GM21360 (cell line): ENCODE measurements around the gene CLRN3.

Experiments used
- ATAC-seq: cut with Tn5 transposase; IDR thresholded peaks from one replicate; pipeline ENCODE4 v1.9.1; 2021; ENCODE audit warnings: mild to moderate bottlenecking, moderate library complexity; ENCODE audit not compliant: unreplicated experiment

Gene CLRN3

GRCh38 chr10:127919418-127920271, 26.9 kb upstream of the CLRN3 start:
- ATAC-seq, result no peak

DNA sequence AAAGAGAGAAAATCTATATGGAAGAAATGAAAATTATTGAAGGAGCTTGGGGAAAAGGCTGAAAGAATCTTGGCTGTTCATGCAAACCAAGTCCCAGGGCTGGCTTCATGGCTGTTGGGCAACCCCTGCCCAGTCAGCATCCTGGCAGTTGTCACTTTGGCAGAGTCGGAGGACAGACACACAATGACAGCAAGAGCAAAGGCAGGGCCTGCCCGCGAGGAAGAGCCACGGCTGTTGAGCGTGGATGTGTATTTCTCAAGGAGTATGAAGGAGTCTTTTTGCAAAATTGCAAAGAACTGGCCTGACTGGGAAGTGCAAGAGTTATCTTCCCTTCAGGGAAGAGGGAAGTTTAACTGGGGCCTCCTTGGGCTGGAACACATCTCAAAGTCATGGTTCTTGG, 25.8 kb upstream of the CLRN3 start:
- no peak for ATAC-seq

- ATAC-seq, result no peak
Observed at GRCh38 chr10:127916826-127917225, 24.1 kb upstream of the CLRN3 start.

DNA sequence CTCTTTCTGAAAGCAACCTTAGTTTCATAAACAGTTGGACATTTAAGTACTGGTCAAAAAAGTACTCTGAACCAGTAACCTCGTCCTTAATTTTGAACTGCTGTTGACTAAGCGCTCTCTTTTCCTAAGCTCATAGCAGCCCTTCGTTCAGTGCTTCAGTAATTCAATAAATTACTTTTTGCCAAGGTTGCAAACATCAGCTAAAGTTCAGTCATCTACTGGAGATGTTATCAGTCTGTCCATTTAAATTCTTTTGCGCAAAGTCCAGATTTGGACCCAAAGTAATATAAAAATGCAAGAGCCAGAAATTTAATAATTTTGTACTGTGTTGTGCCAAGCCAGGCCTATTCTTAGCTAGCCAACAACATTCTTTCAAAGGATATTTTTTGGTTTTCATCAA, 22.6 kb upstream of the CLRN3 start:
- no peak for ATAC-seq

GRCh38 chr10:127913368-127913759, 20.6 kb upstream of the CLRN3 start:
- no peak for ATAC-seq

DNA sequence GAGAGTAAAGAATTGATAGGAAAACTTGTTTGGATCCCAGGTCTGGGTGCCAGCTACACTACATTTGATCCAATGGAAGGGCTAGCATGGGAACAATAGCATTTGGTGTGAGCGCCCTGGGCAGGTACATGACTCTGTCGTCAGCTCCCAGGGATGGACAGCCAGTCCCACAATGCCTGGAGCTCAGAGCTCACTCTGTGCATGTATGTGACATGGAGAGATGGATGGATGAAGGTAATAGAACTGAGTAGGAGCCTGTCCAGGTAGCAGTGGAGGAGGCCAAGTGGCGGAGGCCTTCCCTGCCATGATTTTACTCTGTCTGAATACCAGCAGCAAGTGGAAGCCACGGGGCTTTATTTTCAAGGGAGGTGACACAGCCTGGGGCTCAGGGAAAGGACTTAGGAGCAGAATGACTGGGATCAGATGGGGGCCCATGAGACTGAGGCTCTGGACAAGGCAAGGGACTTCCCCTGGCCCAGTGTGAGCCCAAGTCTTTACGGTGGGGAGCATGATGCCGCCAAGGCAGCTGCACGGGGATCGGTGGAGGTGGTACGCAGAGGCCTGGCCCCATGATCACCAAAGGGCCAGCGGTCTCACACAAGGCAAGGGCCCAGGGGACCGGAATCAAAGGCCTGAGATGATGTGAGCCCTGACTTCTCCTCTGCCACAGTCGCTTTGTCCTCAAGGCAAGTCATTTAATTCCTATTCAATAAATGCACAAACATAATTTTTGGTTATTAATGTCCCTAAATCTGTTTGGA, 20.0 kb upstream of the CLRN3 start:
- no peak for ATAC-seq

DNA sequence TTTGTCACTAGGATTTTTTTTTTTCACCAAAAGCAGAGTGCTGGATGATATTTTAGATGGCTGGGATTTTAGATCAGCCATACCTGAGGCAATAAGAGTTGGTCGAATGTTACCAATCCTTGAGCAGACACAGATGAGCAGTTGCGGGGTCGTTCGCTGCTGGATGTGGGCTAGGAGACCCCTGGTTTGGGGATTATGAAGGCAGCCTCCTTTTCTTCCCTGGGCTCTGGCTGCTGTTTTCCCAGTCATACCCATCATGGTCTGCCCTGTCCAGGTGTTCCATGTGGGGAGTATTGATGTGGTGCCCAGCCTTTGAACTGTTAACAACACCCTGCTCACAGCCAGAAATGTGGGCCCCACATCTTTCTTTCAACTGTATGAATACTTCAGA, 19.1 kb upstream of the CLRN3 start:
- no peak for ATAC-seq

DNA sequence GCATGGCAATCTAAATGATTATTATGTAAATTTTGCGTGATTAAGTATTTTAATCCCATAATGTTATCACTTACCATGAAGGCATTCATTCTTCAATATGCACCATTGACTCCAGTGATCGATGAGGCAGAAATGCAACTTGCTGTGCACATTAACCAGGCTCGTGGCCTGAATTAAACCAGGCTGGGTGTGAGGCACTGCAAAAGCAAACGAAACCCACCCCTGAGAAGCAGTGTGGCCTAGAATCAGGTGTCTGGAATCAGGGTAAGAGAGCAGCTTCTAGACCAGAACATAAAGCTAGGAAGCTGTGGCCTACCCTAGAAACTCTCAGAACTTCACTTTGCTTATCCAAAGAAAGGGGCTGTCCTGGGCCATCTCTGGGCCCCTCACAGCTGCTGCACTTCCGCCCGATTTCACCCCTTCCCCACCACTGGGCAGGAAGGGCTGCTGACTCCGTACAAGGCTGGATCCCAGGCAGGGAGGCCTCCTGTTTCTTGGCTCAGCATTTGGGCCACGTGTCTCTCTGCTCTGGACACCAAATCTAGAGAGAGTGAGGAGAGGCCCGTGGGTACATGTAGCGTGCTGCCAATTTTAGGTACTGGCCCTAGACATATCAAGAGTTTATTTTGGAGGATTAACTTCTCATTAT, 18.6 kb upstream of the CLRN3 start:
- ATAC-seq, result no peak

GRCh38 chr10:127910464-127910770, 17.7 kb upstream of the CLRN3 start:
- no peak for ATAC-seq

GRCh38 chr10:127909716-127910463, 17.1 kb upstream of the CLRN3 start:
- no peak for ATAC-seq

GRCh38 chr10:127908959-127909267, 16.2 kb upstream of the CLRN3 start:
- no peak for ATAC-seq

GRCh38 chr10:127908106-127908958, 15.6 kb upstream of the CLRN3 start:
- ATAC-seq, result no peak

- ATAC-seq, result no peak
Observed at GRCh38 chr10:127907411-127908105, 14.8 kb upstream of the CLRN3 start.

GRCh38 chr10:127906548-127907377, 14.0 kb upstream of the CLRN3 start, which contains the start of gene PTPRE:
TSS of gene PTPRE (plus strand) at chr10:127907103. CDS start at chr10:128040882, 133,779 bp downstream.
- peak; percentile 86 for ATAC-seq

DNA sequence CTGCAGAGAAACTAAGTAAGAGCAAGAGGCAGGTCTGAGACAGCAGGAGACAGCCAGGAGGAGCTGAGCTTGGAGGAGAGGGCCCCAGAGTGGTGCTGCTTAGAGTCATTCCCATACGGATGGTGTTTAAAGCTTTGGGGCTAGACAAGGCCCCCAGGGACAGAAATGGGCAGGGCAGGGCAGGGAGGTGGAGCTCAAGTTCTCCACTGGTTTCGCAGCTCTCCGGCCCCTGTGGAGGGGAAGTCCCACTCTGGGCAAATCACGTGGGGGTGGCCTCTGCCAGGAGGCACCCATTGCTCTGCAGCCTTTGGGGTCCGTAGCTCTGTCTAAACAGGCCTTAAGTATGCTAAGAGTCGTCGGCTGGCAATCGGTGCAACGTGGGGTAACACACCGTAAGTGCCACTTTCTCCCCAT, 13.1 kb upstream of the CLRN3 start:
- ATAC-seq, result no peak

GRCh38 chr10:127905001-127905847, 12.5 kb upstream of the CLRN3 start:
- no peak for ATAC-seq

DNA sequence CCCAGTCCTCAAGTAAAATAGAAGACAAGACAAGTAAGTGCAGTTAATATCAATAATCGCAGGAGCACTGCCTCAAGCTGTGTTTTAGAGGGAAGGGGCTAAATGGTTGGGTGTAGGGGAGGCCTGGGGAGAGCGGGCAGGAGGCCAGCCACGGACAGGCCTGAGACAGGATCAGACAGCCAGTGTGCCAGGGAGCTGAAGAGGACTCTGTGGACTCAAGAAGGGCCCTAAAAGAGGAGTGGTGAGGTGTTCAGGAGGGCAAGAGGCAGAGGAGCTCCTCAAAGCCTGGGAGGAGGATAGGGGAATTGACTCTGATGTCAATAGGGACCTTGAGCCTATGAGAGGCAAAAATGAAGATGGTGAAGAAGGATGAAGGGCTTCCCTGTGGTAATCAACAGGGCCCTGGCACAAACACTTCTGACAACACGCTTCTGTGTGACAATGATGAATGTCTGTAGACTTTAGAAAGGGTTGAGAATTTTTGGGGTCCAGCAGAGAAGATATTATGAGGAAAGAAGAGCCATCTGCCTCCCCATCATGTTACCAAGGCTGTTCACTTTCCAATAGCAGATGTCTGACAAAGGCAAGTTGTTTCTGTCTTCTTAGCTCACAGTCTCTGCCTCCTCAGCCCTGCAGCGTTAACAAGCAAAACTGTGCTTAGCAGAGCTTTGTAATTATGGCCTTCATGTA, 11.7 kb upstream of the CLRN3 start:
- no peak for ATAC-seq
